Vagina (tissue), 2 donors: ENCODE data around the gene FAM163A.

ENCODE experiments used
- POLR2A ChIP-seq, 2 donors: fragments of 450-650 bp; IDR thresholded peaks; one replicate each; pipeline ENCODE4 v1.6.1; 2017; ENCODE audit warnings: antibody characterized with exemption in 2 of 2, mild to moderate bottlenecking in 2 of 2, moderate library complexity in 2 of 2
- POLR2AphosphoS5 ChIP-seq, 2 donors: sonication (generic); formaldehyde crosslinking; IDR thresholded peaks; one replicate each; pipeline ENCODE4 v1.9.0; 2017; ENCODE audit warnings: antibody characterized with exemption in 2 of 2, mild to moderate bottlenecking in 2 of 2, low read depth in 1 of 2; ENCODE audit not compliant: insufficient read depth in 1 of 2
- TF ChIP-seq, protein P1 (sequence below), 3 experiments: fragments of 450-650 bp in 2 of 3; fragments of 200-600 bp in 1 of 3; sonication (generic) in 1 of 3; IDR thresholded peaks; one replicate each; pipeline ENCODE4 v1.5.1; 2017 to 2019; ENCODE audit warnings: antibody characterized with exemption in 3 of 3, mild to moderate bottlenecking in 2 of 3, moderate library complexity in 2 of 3

DNA sequence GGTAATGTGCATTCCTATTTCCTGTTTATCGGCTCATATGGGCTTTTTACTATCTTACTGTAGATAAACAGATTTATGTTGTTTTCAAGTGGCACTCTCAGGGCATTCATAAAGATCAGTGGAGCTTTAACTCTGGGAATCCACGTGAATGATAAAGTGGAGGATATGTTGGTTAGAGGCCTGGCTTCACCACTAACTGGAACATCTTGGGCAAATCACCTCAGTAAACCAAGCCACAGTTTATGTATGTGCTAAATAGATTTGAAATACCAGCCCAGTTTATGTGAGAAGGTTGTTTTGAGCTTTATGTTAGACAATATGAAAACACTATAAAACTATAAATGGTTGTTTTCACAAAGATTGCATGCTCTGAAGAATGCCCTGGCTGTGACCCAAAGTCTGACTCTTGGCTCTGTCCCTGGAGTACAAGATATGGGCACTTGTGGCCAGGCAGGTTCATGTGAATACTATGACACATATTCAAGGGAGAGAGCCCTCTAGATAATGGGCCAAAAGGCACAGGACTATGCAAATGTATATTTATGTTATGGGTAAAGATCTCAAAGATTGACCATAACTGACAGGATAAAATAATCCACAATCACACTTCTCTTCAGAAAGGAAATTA is 36.7 kb downstream of the FAM163A start:
- TF ChIP-seq, protein P1, sequence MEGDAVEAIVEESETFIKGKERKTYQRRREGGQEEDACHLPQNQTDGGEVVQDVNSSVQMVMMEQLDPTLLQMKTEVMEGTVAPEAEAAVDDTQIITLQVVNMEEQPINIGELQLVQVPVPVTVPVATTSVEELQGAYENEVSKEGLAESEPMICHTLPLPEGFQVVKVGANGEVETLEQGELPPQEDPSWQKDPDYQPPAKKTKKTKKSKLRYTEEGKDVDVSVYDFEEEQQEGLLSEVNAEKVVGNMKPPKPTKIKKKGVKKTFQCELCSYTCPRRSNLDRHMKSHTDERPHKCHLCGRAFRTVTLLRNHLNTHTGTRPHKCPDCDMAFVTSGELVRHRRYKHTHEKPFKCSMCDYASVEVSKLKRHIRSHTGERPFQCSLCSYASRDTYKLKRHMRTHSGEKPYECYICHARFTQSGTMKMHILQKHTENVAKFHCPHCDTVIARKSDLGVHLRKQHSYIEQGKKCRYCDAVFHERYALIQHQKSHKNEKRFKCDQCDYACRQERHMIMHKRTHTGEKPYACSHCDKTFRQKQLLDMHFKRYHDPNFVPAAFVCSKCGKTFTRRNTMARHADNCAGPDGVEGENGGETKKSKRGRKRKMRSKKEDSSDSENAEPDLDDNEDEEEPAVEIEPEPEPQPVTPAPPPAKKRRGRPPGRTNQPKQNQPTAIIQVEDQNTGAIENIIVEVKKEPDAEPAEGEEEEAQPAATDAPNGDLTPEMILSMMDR (IDR thresholded peaks at IDR 0.05), result no peak
- TF ChIP-seq POLR2A (IDR thresholded peaks at IDR 0.05) (no peak), POLR2AphosphoS5 (IDR thresholded peaks at IDR 0.05; ENCODE audit: insufficient read depth in 1 of 2, low read depth in 1 of 2) (no peak)
